Heart right ventricle (tissue), 16 donors: ENCODE measurements around the gene ARHGDIB. TPM values are rescaled to one million over a fixed set of nuclear protein-coding genes. Genes with fewer than 3 reads are reported as not detected.

Experiments used
- ATAC-seq, 8 donors: fragments of 200-7000 bp; cut with Tn5 transposase; one replicate each; pipeline ENCODE4 v1.9.1; 2020; ENCODE audit warnings: mild to moderate bottlenecking in 8 of 8, moderate library complexity in 8 of 8, moderate number of reproducible peaks in 1 of 8
- DNase-seq, 2 donors: peaks; one replicate each; pipeline ENCODE4 v3.0.0-alpha.2; 2020
- H3K27ac ChIP-seq, 10 donors: fragments of 200-600 bp; sonication (generic) in 2 of 10; one replicate each; pipeline versions ENCODE4 v1.5.0 to v1.8.0; 2020 to 2022; ENCODE audit warnings: mild to moderate bottlenecking in 3 of 10
- H3K27me3 ChIP-seq, 7 donors: fragments of 200-600 bp; one replicate each; pipeline ENCODE4 v1.8.0; 2021 to 2022; ENCODE audit warnings: mild to moderate bottlenecking in 2 of 7
- H3K36me3 ChIP-seq, 9 donors: fragments of 200-600 bp; sonication (generic) in 1 of 9; one replicate each; pipeline versions ENCODE4 v1.5.0 to v1.8.0; 2020 to 2022; ENCODE audit warnings: mild to moderate bottlenecking in 2 of 9
- H3K4me1 ChIP-seq, 9 donors: fragments of 200-600 bp; sonication (generic) in 1 of 9; one replicate each; pipeline versions ENCODE4 v1.5.0 to v1.8.0; 2020 to 2022; ENCODE audit warnings: mild to moderate bottlenecking in 4 of 9
- H3K4me3 ChIP-seq, 10 donors: fragments of 200-600 bp; sonication (generic) in 2 of 10; one replicate each; pipeline versions ENCODE4 v1.5.0 to v1.8.0; 2020 to 2022; ENCODE audit warnings: mild to moderate bottlenecking in 7 of 10, moderate library complexity in 2 of 10
- H3K9me3 ChIP-seq, 11 donors: fragments of 200-600 bp in 10 of 11; sonication (generic) in 2 of 11; one replicate each; pipeline versions ENCODE4 v1.5.0 to v1.8.0; 2013 to 2022; ENCODE audit warnings: mild to moderate bottlenecking in 2 of 11, control low read depth in 1 of 11, moderate library complexity in 1 of 11
- CTCF ChIP-seq, 9 donors: fragments of 200-600 bp; sonication (generic) in 2 of 9; IDR thresholded peaks; one replicate each; pipeline versions ENCODE4 v1.5.0 to v1.8.0; 2021 to 2022; ENCODE audit warnings: antibody characterized with exemption in 9 of 9, mild to moderate bottlenecking in 5 of 9, moderate library complexity in 1 of 9
- WGBS, 2 donors: extraction: QIAGEN DNeasy Blood & Tissue Kit; methylation state at CpG; one replicate each; pipeline ENCODE4 v1.1.7; 2013; ENCODE audit warnings: inconsistent platforms in 1 of 2; 5-methylcytosine and 5-hydroxymethylcytosine counted together
- intact Hi-C, 10 donors: fragments of 100-400 bp; cut with DNase I; formaldehyde crosslinking; loops; one replicate each; pipeline versions ENCODE4 v1.11.1 to v1.14.2; 2022
- polyA plus RNA-seq, 2 donors: library from polyadenylated mRNA; stranded (reverse); fragments of 200-250 nt; gene quantifications; one replicate each; pipeline ENCODE4 v1.2.3, GENCODE V29; 2013
- total RNA-seq, 10 donors: library from RNA; stranded (reverse); fragmentation: NEBNext Ultra II Directional in 3 of 10; extraction: Animal tissue kit (Norgen Biotek cat#: 25700) in 3 of 10; gene quantifications; one replicate each; pipeline versions ENCODE4 v1.2.1 to v1.2.4, GENCODE V29; 2021 to 2023
- donor health status: Arrhythmogenic right ventricular cardiomyopathy.
- donor health status: ischemic (EF 13 %, LVEDD 7.1; RV severe dilation, severe dysfunction).
- donor health status: healthy with polysubstance abuse.
- donor health status: DM: no; HTN: yes; CAD: no.
- donor health status: DM: no; HTN: no; CAD: no.
- donor health status: ischemic (EF 25% LVEDD 6.9; RV normal size, moderate dysfunction).
- donor health status: ischemic (EF 25% LVEDD 5.7; RV mildly dilated, moderate dysfunction).
- donor health status: healthy.
- donor health status: DM: yes; HTN: yes; CAD: no.
- donor health status: Ischemic cardiomyopathy.
- donor health status: ischemic (EF 35%, LVEDD 5.7; RV mildly dilated, moderate dysfunction).
- donor health status: nonischemic (EF 11% LVEDD 7.7; RV severe dilation, severe dysfunction).
- donor health status: DM: yes; HTN: yes; CAD: no.
- donor health status: PGD.
- donor health status: ischemic (EF 29% LVEDD 5.4; RV normal size, mild dysfunction).
- donor health status: nonischemic (EF 23%, LVEDD 6.1; RV moderate dilation, normal function).

Gene ARHGDIB
- total and polyA plus RNA-seq, 12 donors, result 28.1 to 150 (median 45.4) TPM

- DNase-seq (no peak), ATAC-seq (no peak)
- no peaks in the 10 kb centered on the region for H3K36me3 ChIP-seq
- H3K27me3 ChIP-seq, result no peaks in the 10 kb centered on the region
- 68 to 79% methylated on average over 1 of the region's 1 CpG for WGBS, 2 donors
- intact Hi-C loops, result loop anchor here in 1 of 10 donors (10.0 kb wide), 1 partner anchor 49 kb away; the partner anchor contains the start of gene ERP27
- H3K27ac ChIP-seq, result no peak overlapping the region
- H3K9me3 ChIP-seq, result no peaks in the 10 kb centered on the region
- H3K4me1 ChIP-seq, result peaks cover 0 to 72% (median 0%) of the 10 kb centered on the region in 9 donors
- no peak for TF ChIP-seq CTCF (IDR thresholded peaks at IDR 0.05)
- no peak overlapping the region for H3K4me3 ChIP-seq
Measured at GRCh38 chr12:14984036-14984435, 22.6 kb upstream of the ARHGDIB start.

GRCh38 chr12:14982991-14983390, 21.6 kb upstream of the ARHGDIB start:
- DNase-seq (no peak), ATAC-seq (no peak)
- Histone ChIP-seq H3K27ac (peak overlapping the region in 1 of 10 donors; percentile 46), H3K36me3 (no peaks in the 10 kb centered on the region), H3K4me1 (peaks cover 0 to 62% (median 0%) of the 10 kb centered on the region in 9 donors), H3K9me3 (no peaks in the 10 kb centered on the region), H3K27me3 (no peaks in the 10 kb centered on the region), H3K4me3 (no peak overlapping the region)
- WGBS, 2 donors, result 74% methylated on average over 2 of the region's 2 CpGs
- no peak for TF ChIP-seq CTCF (IDR thresholded peaks at IDR 0.05)
- intact Hi-C loops, result loop anchor here in 1 of 10 donors (10.0 kb wide), 1 partner anchor 48 kb away; the partner anchor contains the start of gene ERP27

- TF ChIP-seq CTCF (IDR thresholded peaks at IDR 0.05), result no peak
- DNase-seq (no peak), ATAC-seq (peak in 1 of 8 donors; percentile 25)
- Histone ChIP-seq H3K27me3 (no peaks in the 10 kb centered on the region), H3K4me1 (peaks cover 0 to 58% (median 0%) of the 10 kb centered on the region in 9 donors), H3K36me3 (no peaks in the 10 kb centered on the region), H3K9me3 (no peaks in the 10 kb centered on the region), H3K4me3 (no peak overlapping the region), H3K27ac (peak overlapping the region in 1 of 10 donors; percentile 63)
- intact Hi-C loops, result loop anchor here in 1 of 10 donors (10.0 kb wide), 1 partner anchor 48 kb away; the partner anchor contains the start of gene ERP27
- WGBS, 2 donors, result 85 to 89% methylated on average over 1 of the region's 1 CpG
Measured at GRCh38 chr12:14982562-14982961, 21.2 kb upstream of the ARHGDIB start.

GRCh38 chr12:14981049-14981448, 19.6 kb upstream of the ARHGDIB start:
- Histone ChIP-seq H3K4me1 (peaks cover 0 to 59% (median 0%) of the 10 kb centered on the region in 9 donors), H3K4me3 (peak overlapping the region in 1 of 10 donors; percentile 6), H3K9me3 (no peaks in the 10 kb centered on the region), H3K27ac (peak overlapping the region in 1 of 10 donors; percentile 63), H3K36me3 (no peaks in the 10 kb centered on the region), H3K27me3 (no peaks in the 10 kb centered on the region)
- ATAC-seq (peak in 2 of 8 donors; percentile 29 to 44), DNase-seq (no peak)
- intact Hi-C loops, result loop anchor here in 1 of 10 donors (10.0 kb wide), 1 partner anchor 46 kb away; the partner anchor contains the start of gene ERP27
- 91 to 96% methylated on average over 2 of the region's 2 CpGs for WGBS, 2 donors
- no peak for TF ChIP-seq CTCF (IDR thresholded peaks at IDR 0.05)
